ENCODE results near the gene ACSM3. TPM values are rescaled to one million over a fixed set of nuclear protein-coding genes. Genes with fewer than 3 reads are reported as not detected.

The ACSM3 gene
- polyA plus RNA-seq, 1 experiment = 0.29 TPM

DNA sequence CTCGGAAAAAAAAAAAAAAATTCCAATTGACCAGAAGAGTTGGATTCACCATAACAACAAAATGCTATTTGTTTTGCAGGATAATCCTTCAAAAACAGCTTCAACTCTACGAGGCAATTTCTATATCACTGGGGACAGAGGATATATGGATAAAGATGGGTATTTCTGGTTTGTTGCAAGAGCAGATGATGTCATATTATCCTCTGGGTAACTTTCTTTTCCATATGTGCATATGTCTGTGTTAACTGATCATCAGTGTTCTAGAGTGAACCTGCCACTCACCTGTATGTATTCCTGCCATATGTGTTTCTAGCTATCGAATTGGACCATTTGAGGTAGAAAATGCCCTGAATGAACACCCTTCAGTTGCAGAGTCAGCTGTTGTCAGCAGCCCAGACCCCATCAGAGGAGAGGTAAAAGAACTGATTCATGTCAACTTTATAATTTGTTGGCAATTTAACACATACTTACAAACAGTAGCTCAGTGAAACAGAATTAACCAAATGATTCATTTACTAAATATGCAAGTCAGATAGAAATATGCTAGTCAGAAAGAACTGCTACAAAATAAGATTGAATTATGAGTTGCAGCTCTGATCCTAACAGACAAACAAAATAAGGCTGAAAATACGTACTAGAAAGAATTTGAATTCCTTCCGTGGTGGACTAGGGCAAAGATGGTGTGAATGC is 28.3 kb downstream of the ACSM3 start:
- no peak for DNase-seq (ENCODE audit: low read depth)
- TF ChIP-seq, protein P1, sequence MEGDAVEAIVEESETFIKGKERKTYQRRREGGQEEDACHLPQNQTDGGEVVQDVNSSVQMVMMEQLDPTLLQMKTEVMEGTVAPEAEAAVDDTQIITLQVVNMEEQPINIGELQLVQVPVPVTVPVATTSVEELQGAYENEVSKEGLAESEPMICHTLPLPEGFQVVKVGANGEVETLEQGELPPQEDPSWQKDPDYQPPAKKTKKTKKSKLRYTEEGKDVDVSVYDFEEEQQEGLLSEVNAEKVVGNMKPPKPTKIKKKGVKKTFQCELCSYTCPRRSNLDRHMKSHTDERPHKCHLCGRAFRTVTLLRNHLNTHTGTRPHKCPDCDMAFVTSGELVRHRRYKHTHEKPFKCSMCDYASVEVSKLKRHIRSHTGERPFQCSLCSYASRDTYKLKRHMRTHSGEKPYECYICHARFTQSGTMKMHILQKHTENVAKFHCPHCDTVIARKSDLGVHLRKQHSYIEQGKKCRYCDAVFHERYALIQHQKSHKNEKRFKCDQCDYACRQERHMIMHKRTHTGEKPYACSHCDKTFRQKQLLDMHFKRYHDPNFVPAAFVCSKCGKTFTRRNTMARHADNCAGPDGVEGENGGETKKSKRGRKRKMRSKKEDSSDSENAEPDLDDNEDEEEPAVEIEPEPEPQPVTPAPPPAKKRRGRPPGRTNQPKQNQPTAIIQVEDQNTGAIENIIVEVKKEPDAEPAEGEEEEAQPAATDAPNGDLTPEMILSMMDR (IDR thresholded peaks at IDR 0.05; ENCODE audit: insufficient read depth, low read depth, low read length) = no peak
- CTCF ChIA-PET = interaction anchor here (0.9 to 7.1 kb wide), 4 partner anchors 9 to 309 kb away, joined by 3 to 41 read pairs (median 4); partner anchors contain the start of genes ERI2 and REXO5
- no peak overlapping the region for H3K4me3 ChIP-seq (ENCODE audit: low read depth, low read length)
- H3K27me3 ChIP-seq (ENCODE audit: control insufficient read depth, insufficient read depth, low read length) = no peaks in the 10 kb centered on the region
- POLR2A ChIA-PET = no interaction called here
- H3K36me3 ChIP-seq (ENCODE audit: control insufficient read depth, insufficient read depth, low read length) = no peaks in the 10 kb centered on the region

DNA sequence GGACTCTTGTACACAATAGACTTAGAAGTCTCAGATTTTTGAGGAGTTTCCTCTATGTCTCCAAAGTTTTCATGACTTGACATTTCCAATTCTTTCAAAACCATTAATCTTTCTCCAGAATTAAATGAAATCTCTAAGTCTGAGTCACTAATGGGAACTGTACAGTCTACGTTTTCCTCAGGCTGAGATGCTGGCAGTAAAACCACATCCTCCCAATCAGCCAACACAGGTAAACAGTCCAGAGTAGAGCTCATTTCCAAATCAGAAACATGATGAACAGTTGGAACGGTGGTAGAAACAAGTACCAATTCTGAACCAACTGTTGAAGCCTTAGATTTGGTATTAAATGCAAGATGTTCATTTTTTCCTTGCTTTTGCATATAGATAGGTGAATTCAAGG is 34.5 kb downstream of the ACSM3 start:
- POLR2A ChIA-PET = no interaction called here
- TF ChIP-seq, protein P1 (IDR thresholded peaks at IDR 0.05; ENCODE audit: insufficient read depth, low read depth, low read length) = no peak

DNA sequence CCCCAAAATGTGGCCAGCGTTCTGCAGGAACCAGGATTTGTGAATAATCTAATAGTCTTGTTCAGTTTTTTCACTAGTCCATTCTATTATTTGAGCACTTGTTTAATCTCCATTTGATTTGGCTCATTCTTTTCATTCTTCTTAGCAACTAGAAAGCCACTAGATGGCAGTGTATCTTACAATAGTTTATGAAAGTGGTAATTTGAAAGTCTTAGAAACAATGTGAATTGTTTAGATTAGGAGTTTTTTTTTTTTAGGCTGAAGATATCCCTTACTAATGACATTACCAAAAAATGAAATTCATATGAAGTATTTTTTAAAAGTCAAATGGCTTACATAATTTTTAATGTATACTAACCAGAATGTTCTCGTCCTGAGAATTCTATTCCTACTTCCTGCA is 35.8 kb downstream of the ACSM3 start:
- CTCF ChIA-PET = interaction anchor here (0.6 to 1.4 kb wide), 3 partner anchors 13 to 285 kb away, joined by 3 to 4 read pairs (median 3); no protein-coding TSS in a partner anchor
- DNase-seq (ENCODE audit: low read depth) = no peak

More for the DNA sequence above, 34.5 kb downstream of the ACSM3 start:
- CTCF ChIA-PET = interaction anchor here (1.4 kb wide), 2 partner anchors 21 to 286 kb away, joined by 3 to 4 read pairs; no protein-coding TSS in a partner anchor
- no peaks in the 10 kb centered on the region for H3K36me3 ChIP-seq (ENCODE audit: control insufficient read depth, insufficient read depth, low read length)
- no peaks in the 10 kb centered on the region for H3K27me3 ChIP-seq (ENCODE audit: control insufficient read depth, insufficient read depth, low read length)
- H3K4me3 ChIP-seq (ENCODE audit: low read depth, low read length) = no peak overlapping the region
- DNase-seq (ENCODE audit: low read depth) = no peak

DNA sequence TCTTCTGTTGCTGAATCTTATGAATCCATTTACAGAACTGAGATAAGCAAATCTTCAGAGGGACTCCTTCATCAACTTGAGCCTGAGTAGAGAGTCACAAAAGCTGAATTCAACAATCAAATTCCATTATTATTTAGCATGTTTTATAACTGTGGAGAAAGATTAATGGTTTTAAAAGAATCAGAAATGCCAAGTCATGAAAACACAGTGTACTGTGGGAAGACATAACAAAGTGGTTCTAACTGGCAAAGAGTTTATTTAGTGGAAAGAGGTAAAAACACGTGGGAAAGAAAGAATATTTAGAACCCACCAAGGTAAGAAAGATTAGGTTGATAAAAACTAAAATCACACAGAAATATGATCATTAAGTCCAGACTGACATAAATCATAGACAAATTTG is 37.5 kb downstream of the ACSM3 start:
- Histone ChIP-seq H3K36me3 (ENCODE audit: control insufficient read depth, insufficient read depth, low read length) (no peaks in the 10 kb centered on the region), H3K27me3 (ENCODE audit: control insufficient read depth, insufficient read depth, low read length) (no peaks in the 10 kb centered on the region), H3K4me3 (ENCODE audit: low read depth, low read length) (no peak overlapping the region)
- TF ChIP-seq, protein P1 (IDR thresholded peaks at IDR 0.05; ENCODE audit: insufficient read depth, low read depth, low read length) = no peak
- DNase-seq (ENCODE audit: low read depth) = no peak
- ChIA-PET POLR2A (no interaction called here), CTCF (no interaction called here)

More for the DNA sequence above, 35.8 kb downstream of the ACSM3 start:
- TF ChIP-seq, protein P1 (IDR thresholded peaks at IDR 0.05; ENCODE audit: insufficient read depth, low read depth, low read length) = peak; percentile 42
- Histone ChIP-seq H3K27me3 (ENCODE audit: control insufficient read depth, insufficient read depth, low read length) (no peaks in the 10 kb centered on the region), H3K36me3 (ENCODE audit: control insufficient read depth, insufficient read depth, low read length) (no peaks in the 10 kb centered on the region), H3K4me3 (ENCODE audit: low read depth, low read length) (no peak overlapping the region)
- POLR2A ChIA-PET = no interaction called here

DNA sequence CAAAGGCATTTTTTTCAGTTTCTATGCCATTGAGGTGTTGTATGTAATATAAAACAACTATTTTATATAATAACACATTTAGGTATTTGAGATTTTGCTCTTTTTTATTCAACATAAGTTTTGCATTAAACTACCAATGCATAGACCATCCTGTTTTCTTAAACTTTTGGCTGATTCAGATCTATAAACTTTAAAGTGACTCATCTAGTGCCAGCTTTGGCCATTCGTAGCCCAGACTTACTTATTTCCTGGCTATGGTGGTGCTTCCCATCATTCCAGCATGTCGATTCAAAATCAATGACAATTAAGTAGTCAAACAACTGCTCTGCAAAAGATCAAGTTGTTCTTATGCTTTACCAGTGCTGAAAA is 39.4 kb downstream of the ACSM3 start:
- ChIA-PET CTCF (no interaction called here), POLR2A (interaction anchor here (0.6 kb wide), 1 partner anchor 872 kb away, joined by 3 read pairs; no protein-coding TSS in a partner anchor)
- Histone ChIP-seq H3K36me3 (ENCODE audit: control insufficient read depth, insufficient read depth, low read length) (no peaks in the 10 kb centered on the region), H3K27me3 (ENCODE audit: control insufficient read depth, insufficient read depth, low read length) (no peaks in the 10 kb centered on the region), H3K4me3 (ENCODE audit: low read depth, low read length) (no peak overlapping the region)
- DNase-seq (ENCODE audit: low read depth) = no peak
- TF ChIP-seq, protein P1 (IDR thresholded peaks at IDR 0.05; ENCODE audit: insufficient read depth, low read depth, low read length) = no peak
